ENCODE data around the gene AADAC. TPM values are rescaled to one million over a fixed set of nuclear protein-coding genes. Genes with fewer than 3 reads are reported as not detected.
"Not testable (repeated sequence)": the region's sequence is repeated elsewhere in the genome, so short reads cannot be mapped to it uniquely, and the experiment has no call there.

Gene AADAC
- total RNA-seq: not detected in 2 replicates

- Histone ChIP-seq H3K27me3 (ENCODE audit: insufficient read depth, low read length) (no peaks in the 10 kb centered on the region), H3K4me3 (ENCODE audit: insufficient read depth, low read length) (no peak within 1 kb of the TSS), H3K4me2 (ENCODE audit: insufficient read depth, low read length) (no peak within 1 kb of the TSS), H3K27ac (ENCODE audit: low read depth, low read length) (no peak within 1 kb of the TSS), H3K4me1 (ENCODE audit: insufficient read depth, low read length) (peaks cover 4% of the 10 kb centered on the region), H3K36me3 (ENCODE audit: insufficient read depth, low read length) (no peaks in the 10 kb centered on the region), H3K79me2 (ENCODE audit: insufficient read depth, low read length) (no peaks in the 10 kb centered on the region), H3K9me3 (ENCODE audit: low read depth, low read length) (no peaks in the 10 kb centered on the region), H2AFZ (ENCODE audit: low read length) (no peak within 1 kb of the TSS), H4K20me1 (ENCODE audit: insufficient read depth, low read length) (no peaks in the 10 kb centered on the region)
- TF ChIP-seq CTCF (IDR thresholded peaks at IDR 0.05; ENCODE audit: extremely low read depth, low read depth, low read length): no peak
- DNase-seq (ENCODE audit: insufficient read length, low spot score, missing footprints): no peak
Measured at GRCh38 chr3:151813799-151814198, at the start of gene AADAC. TSS of gene AADAC (plus strand) at chr3:151814116. CDS start at chr3:151814163, 47 bp downstream.

- H3K79me2 ChIP-seq (ENCODE audit: insufficient read depth, low read length); H3K4me2 ChIP-seq (ENCODE audit: insufficient read depth, low read length); H3K36me3 ChIP-seq (ENCODE audit: insufficient read depth, low read length); H3K27me3 ChIP-seq (ENCODE audit: insufficient read depth, low read length); H4K20me1 ChIP-seq (ENCODE audit: insufficient read depth, low read length); H2AFZ ChIP-seq (ENCODE audit: low read length); H3K27ac ChIP-seq (ENCODE audit: low read depth, low read length); H3K4me3 ChIP-seq (ENCODE audit: insufficient read depth, low read length); H3K9me3 ChIP-seq (ENCODE audit: low read depth, low read length); DNase-seq (ENCODE audit: insufficient read length, low spot score, missing footprints): not testable (repeated sequence)
- H3K4me1 ChIP-seq (ENCODE audit: insufficient read depth, low read length): peaks cover 11% of the 10 kb centered on the region
Measured at GRCh38 chr3:151764699-151765098, 49.2 kb upstream of the AADAC start.

GRCh38 chr3:151765685-151766084 lies 48.2 kb upstream of the AADAC start:
- no peaks in the 10 kb centered on the region for H3K36me3 ChIP-seq (ENCODE audit: insufficient read depth, low read length)
- no peak for TF ChIP-seq CTCF (IDR thresholded peaks at IDR 0.05; ENCODE audit: extremely low read depth, low read depth, low read length)
- no peak overlapping the region for H3K27ac ChIP-seq (ENCODE audit: low read depth, low read length)
- H3K4me1 ChIP-seq (ENCODE audit: insufficient read depth, low read length): peaks cover 16% of the 10 kb centered on the region
- no peaks in the 10 kb centered on the region for H4K20me1 ChIP-seq (ENCODE audit: insufficient read depth, low read length)
- H3K27me3 ChIP-seq (ENCODE audit: insufficient read depth, low read length): no peaks in the 10 kb centered on the region
- H3K79me2 ChIP-seq (ENCODE audit: insufficient read depth, low read length): no peaks in the 10 kb centered on the region
- no peak overlapping the region for H3K4me2 ChIP-seq (ENCODE audit: insufficient read depth, low read length)
- no peaks in the 10 kb centered on the region for H3K9me3 ChIP-seq (ENCODE audit: low read depth, low read length)
- no peak overlapping the region for H3K4me3 ChIP-seq (ENCODE audit: insufficient read depth, low read length)
- DNase-seq (ENCODE audit: insufficient read length, low spot score, missing footprints): no peak
- H2AFZ ChIP-seq (ENCODE audit: low read length): no peak overlapping the region

- Histone ChIP-seq H3K27me3 (ENCODE audit: insufficient read depth, low read length) (no peaks in the 10 kb centered on the region), H3K4me1 (ENCODE audit: insufficient read depth, low read length) (peaks cover 24% of the 10 kb centered on the region), H2AFZ (ENCODE audit: low read length) (peak overlapping the region; percentile 15), H3K4me3 (ENCODE audit: insufficient read depth, low read length) (no peak overlapping the region), H4K20me1 (ENCODE audit: insufficient read depth, low read length) (no peaks in the 10 kb centered on the region), H3K79me2 (ENCODE audit: insufficient read depth, low read length) (no peaks in the 10 kb centered on the region), H3K27ac (ENCODE audit: low read depth, low read length) (peak overlapping the region; percentile 35), H3K9me3 (ENCODE audit: low read depth, low read length) (no peaks in the 10 kb centered on the region), H3K4me2 (ENCODE audit: insufficient read depth, low read length) (no peak overlapping the region), H3K36me3 (ENCODE audit: insufficient read depth, low read length) (no peaks in the 10 kb centered on the region)
- DNase-seq (ENCODE audit: insufficient read length, low spot score, missing footprints): no peak
- no peak for TF ChIP-seq CTCF (IDR thresholded peaks at IDR 0.05; ENCODE audit: extremely low read depth, low read depth, low read length)
Measured at GRCh38 chr3:151766454-151766853, 47.5 kb upstream of the AADAC start.
